HG02759 (cell line): ENCODE measurements around the gene CINP.
"Not testable (repeated sequence)": the region's sequence is repeated elsewhere in the genome, so short reads cannot be mapped to it uniquely, and the experiment has no call there.

Source experiments
- ATAC-seq: cut with Tn5 transposase; IDR thresholded peaks from one replicate; pipeline ENCODE4 v1.9.1; 2021; ENCODE audit warnings: mild to moderate bottlenecking, moderate library complexity; ENCODE audit not compliant: unreplicated experiment

CINP gene

DNA sequence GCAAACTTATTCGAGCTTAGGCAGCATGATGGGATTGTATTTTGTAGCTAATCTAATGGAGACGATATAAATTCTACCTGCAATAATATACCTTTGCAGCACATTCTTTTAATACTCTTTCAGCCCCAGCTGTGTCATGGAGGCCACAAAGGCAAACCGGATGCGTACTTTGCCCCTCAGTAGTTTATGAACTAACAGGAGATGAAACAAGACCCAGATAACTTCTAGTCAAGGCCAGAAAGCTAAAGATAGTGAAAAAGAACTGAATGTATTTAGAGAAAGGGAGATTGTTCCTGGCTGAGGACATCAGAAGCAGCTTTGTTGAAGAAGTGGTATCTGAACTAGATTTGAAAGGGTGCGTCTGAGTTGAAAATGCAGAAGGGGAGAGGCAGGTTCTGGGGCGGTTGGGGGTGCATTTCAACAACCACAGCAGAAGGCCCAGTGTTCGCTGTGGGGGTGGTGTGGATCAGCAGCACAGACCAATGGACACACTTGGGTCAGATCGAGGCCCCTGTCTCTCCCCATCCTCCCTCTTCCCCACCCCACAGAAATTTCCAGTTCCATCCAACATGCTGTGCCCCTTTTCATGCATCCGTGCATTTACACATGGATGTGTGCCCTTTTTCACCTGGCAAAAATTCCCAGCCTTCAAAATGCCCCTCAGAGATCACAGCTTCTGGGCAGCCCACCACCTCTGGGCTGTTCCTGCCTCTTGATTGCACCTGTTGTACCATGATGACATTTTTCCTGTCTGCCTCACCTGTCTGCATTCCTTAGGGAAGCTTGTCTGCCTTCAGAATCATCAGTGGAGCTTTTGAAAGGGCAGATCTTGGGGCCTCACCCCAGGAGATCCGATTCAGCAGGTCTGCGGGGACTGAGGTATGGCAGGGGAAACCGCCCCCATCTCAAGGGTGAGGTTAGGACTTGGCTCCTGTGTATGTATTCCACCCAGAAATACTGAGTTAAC lies 41.0 kb downstream of the CINP start:
- no peak for ATAC-seq

DNA sequence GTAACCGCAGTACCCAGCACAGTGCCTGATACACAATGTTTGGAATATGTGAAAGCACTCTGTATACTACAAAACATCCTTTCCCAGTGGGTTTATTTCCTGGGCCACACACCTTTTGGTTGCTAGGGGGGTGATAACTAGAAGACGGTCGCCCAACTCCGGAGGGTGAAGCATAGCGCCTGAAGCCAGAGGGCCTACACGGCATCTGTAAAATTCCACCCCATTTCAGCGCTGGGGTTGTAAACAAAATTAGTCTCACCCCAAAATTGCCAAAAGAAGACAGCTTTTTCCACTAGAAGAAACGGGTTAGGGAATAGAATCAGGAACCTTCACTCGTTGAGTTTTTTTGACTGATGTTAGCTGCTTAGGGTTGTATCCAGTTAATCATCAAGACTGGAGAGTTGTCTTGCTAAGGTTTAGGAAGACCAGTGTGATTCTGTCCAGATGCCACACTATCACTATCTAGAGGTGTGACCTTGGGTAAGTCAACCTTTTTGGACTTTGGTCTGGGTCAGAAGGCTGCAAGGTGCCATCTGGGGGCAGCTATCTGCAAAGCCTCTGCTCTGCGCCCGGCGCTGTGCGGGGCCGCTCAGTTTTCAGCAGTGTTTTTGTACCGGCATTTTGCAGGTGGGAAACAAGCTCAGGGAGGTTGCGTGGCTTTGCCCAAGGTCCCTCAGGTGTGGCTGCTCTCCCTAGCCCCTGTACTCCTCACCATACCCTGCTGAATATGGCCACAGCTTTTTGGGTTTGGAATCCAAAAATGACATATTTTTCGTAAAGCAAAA lies 41.8 kb downstream of the CINP start:
- no peak for ATAC-seq

DNA sequence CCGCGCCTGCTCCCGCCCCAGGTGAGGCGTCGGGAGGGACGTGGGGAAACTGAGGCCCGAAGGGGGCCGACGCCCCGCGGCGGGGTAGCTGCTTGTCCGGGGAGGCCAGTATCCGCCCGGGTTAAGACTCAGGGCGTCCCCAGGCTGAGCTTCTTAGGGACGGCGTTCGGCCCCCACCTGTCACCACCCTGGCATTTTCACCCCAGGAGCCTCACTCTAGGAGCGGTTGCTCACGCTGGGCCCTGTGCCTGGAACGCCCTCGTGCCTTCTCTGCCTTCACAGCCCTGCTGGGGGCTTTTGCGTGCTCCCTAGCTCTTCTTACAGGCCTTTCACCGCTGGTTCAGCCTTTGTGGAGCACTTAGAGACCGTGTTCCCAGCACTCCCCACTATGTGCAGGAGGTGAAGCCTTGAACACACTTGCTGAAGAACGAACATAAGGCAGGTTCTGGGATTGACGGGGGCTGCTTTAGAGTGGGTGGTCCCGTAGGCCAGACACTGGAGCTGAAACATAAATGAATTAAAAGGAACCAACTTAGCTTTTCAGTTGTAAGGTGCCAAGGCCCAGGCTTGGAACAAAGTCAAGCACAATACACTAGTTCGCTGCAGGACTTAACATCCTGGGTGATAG lies 42.5 kb downstream of the CINP start:
- ATAC-seq, result peak; percentile 24

DNA sequence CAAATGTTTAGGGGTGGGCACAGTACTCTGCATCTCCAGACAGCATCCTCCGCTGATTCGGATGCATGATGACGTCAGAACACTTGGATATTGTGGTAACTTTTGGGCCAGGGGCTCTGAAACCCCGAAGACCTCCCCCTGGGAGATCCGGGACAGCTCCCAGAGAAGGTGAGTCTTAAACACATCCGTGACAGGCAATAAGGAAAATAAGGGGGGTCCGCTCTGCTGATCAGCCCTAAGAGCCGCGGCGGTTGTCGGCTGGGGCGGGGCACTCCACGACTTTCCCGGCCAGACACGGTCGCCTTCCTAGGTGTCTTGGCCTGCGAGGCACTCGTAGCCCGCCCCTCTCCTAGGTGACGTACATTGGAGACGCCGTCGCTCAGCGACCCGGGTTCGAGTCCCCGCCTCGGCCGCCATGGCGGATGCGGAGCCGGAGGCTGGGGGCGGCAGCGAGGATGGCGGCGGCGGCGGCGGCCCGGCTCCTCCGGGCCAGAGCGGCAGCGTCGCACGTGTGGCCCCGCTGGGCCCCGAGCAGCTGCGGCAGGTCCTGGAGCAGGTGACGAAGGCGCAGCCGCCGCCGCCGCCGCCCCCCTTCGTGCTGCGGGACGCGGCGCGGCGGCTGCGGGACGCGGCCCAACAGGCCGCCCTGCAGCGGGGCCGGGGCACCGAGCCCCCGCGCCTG lies 43.2 kb downstream of the CINP start, which contains the start of gene ZNF839:
Gene ZNF839 (plus strand): TSS at position 396 of the 682 bp plus-strand sequence. CDS start 20 bp downstream, at position 416.
- peak; percentile 64 for ATAC-seq

DNA sequence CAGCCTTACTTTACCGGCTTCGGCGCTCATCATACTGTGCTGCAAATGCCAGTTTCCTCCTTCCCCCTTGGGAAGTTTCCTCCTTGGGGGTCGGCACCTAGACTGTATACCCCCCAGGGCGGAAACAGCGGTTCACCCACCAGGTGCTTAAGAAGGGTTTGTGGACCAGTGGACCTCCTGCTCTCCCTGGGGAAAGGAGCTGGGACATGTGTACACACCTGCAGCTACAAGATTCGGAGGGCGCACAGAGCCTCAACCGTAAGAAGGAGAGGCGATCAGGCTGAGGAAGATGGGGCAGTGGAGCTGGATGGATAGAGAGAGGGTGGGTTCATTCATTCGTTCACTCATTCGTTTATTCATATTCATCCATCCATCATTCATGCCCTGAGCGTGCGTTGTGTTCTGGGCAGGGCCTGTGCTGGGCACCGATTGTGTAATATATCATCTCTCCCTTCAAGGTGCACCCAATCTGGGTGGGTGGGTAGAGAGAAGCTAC lies 43.9 kb downstream of the CINP start:
- no peak for ATAC-seq

DNA sequence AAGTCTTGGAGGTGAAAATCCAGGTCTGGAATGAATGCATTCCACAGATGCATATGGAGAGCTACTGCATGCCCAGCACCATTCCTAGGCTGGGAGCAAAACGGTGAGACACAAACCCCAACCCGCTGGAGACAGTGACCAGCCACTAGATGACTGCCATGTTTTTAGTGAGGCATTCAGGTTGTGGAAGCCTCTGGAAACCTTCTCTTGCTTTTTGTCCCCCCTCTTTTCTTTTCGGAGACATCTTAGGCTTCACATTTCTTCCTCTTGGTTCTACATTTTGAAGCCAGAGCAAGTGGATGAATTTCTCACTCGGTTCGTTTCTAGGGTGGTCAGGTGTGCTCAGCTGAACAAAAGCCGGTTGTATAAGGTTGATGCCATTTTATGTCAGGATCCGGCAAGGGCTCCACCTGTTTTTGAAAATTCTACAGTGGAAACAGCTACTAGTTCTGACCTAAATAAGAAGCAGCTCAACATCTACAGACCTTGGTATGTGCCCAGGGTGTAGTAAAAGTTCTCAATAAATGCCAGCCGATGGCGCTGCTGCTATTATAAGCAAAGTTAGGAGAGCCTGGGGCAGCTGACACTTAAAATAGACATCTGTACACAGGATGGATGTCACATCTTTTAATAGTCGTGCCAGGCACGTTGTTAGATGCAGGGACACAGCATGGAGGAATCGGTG lies 45.0 kb downstream of the CINP start:
- ATAC-seq, result no peak

DNA sequence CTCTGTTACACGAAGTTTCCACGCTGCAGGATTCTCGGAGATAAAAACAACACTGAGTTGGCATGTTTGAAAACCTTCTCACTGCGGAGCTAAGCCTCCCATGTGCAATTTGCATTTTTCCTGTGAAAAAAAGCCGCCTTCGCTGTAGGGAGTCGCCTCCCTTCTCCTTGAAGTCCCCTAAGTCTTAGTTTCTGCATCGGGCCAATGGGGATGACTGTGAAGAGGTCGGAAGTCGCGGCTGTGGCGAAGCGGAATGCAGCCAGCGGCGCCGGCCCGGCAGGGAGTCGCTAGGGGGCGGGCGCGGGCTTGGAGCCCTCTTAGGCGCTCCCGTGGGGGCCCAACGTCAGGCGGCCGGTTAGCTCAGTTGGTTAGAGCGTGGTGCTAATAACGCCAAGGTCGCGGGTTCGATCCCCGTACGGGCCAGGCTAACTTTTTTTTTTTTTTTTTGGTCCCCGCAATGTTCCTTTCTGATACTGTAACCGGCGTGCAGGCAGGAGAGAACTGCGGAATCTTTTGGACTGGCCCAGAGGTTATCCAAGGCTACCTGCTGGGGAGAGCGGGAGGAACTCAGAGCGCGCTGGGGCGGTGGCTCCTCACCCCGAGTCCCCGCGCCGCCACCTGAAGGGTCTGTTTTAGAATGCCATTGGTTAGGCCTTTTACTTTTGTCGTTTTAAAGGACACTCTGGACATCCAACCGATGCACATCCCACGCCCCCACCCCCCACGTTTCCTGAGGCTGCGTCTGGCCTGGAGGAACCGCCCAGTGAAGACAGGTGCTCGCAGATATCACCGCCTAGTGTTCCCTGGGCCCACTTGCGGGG lies 45.7 kb downstream of the CINP start:
- peak; percentile 66 for ATAC-seq

DNA sequence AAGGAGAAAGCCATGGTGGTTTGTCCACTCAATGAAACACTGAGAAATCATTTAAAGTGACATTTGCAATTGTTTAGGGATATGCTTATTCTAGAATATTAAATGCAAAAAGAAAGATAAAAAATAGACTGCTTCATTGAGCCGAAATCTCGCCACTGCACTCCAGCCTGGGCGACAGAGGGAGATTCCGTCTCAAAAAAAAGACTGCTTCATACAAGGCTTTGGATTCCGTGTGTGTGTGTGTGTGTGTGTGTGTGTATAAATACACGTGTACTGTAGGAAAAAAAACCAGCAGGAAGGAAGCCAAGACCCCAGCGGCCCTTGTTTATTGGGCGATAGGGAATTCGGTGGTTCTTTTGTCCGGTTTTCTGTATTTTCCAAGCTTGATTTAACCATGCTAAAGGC lies 46.4 kb downstream of the CINP start:
- ATAC-seq, result no peak

DNA sequence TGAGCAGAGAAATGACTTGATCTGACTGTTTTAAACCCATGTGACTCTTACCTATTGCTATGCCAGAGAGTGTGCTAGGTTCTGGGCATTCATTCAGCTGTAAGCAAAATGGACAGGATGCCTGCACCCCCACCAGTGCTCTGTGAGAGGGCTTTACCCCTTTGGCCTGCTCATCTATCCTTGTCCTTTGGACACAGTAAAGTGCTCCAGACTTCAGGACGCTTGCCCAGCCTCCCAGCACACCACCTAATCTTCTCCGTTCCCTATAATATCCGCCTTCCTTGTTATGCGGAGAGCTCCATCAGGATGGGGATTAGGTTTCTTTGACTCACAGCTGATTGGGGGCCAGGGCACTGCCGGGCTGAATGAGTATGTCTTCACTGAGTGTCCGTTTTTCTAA lies 47.6 kb downstream of the CINP start:
- ATAC-seq, result no peak

DNA sequence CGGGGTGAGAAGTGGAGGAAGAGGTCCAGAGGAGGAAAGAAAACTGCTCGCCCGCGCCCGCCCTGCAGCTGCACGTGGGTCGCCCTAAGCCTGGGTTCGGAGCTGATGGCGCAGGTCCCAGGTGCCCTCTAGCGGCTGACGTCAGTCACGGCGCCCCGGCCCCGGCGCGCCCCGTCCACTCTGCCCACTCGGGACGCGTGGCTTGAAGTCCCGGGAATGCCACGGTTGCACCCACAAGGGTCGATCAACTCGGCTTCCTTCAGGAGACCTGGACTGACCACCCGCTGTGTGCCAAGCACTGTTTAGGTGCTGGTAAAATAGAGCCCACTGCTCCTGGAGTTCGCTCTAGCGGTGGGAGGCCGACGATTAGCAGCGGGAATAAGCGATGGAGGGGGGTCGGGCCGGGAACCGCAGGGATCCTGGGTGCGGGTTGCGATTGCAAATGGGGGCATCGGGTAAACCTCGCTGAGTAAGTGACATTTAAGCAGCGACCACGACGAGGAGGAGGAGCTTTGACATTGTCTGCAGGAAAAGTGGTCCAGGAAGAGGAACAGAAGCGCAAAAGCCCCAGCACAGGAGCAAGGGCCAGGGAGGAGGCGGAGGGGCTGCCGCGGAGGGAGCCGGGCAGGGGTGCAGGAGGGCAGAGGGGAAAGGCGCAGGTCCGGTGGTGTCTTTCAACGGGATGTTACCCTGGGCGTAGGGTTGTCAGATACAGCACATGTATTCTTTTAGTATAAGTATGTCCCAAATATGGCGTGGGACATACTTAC lies 48.3 kb downstream of the CINP start:
- peak; percentile 62 for ATAC-seq

DNA sequence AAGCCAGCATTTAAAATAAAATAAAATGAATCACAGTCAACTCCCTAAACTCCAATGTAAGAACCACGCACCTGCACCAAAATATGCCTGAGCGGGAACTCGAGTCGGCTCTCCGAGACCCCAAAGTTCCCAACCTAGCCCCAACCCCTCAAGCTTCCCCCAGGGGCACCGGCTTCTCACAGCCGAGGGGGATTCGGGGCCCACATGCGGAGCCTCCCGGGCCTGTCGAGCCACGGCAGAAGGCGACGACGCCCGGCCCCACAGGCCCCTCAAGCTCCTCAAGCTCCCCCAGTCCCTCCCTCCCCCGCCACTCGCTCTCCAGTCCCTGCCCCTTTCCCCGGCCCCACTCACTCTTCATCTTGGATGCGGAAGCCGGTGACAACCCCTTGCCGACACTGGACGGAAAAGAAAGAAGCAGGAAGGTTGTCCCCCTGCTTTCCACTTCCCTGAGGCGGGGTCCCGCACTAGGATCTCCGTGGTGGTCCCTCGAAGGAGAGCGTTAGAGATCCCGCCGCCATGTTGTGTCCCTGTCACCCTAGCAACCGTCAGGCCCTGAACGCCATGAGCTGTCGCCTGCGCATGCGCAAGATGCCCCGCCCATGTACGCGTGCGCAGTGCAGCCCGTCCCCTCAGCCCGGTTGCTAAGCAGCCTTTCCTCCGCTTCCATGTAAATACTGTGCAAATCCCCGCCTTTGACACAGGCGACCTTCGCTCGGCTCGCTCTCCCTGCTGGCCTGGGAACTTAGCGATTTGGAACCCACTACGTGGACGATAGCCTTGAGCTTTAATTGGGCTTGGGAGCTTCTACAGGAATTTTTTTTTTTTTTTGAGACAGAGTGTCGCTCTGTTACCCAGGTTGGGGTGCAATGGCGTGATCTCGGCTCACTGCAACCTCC lies 57.8 kb downstream of the CINP start, which contains the start of gene MOK:
Gene MOK (minus strand): TSS at position 554 of the 896 bp plus-strand sequence. CDS start 196 bp downstream, at position 358.
- ATAC-seq, result peak; percentile 95

DNA sequence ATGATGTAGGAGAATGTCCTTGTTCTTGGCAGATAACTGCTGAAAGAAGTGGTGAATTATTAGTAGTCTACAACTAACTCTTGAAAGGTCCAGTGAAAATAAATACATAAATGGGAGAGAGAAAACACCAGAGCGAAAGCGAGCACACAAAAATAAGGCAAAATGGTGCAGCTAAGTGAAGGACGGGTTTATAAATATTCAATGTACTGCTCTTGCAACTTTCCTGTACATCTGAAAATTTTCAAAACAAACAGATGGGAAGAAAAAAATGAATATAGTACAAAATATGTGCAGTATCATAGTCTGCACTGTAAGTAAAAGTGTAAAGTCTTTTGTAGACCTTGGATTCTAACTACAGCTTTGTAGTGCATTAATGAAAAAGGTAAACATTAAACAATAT lies 59.0 kb downstream of the CINP start:
- ATAC-seq, result no peak

DNA sequence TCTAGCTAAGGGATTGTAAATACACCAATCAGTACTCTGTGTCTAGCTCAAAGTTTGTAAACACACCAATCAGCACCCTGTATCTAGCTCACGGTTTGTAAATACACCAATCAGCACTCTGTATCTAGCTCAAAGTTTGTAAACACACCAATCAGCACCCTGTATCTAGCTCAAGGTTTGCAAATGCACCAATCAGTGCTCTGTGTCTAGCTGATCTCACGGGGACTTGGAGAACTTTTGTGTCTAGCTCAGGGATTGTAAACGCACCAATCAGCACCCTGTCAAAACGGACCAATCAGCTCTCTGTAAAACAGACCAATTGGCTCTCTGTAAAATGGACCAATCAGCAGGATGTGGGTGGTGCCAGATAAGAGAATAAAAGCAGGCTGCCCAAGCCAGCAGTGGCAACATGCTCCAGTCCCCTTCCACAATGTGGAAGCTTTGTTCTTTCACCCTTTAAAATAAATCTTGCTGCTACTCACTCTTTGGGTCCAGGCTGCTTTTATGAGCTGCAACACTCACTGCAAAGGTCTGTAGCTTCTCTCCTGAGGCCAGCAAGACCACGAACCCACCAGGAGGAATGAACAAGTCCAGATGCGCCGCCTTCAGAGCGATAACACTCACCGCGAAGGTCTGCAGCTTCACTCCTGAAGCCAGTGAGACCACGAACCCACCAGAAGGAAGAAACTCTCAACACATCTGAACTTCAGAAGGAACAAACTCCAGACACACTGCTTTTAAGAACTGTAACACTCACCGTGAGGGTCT lies 64.2 kb downstream of the CINP start:
- not testable (repeated sequence) for ATAC-seq
